CD14-positive monocyte (primary cell): Measurements from ENCODE around the gene GTF2I. TPM values are rescaled to one million over a fixed set of nuclear protein-coding genes. Genes with fewer than 3 reads are reported as not detected.
"Not testable (repeated sequence)": the region's sequence is repeated elsewhere in the genome, so short reads cannot be mapped to it uniquely, and the experiment has no call there.

Experiments
- DNase-seq, 3 donors: peaks; one replicate each; pipeline ENCODE4 v3.0.0-alpha.2; 2011 to 2022
- H2AFZ ChIP-seq: 2 replicates; pipeline ENCODE4 v1.6.0; 2012; ENCODE audit warnings: mild to moderate bottlenecking, low read depth, low read length, inconsistent platforms; ENCODE audit not compliant: insufficient read depth, poor library complexity, severe bottlenecking
- H3K27ac ChIP-seq, 2 donors: 1 replicate in 1 of 2; 2 replicates in 1 of 2; pipeline ENCODE4 v1.5.1; 2012 to 2013; ENCODE audit warnings: low read length in 2 of 2, control low read depth in 1 of 2, inconsistent platforms in 1 of 2, low read depth in 1 of 2, mild to moderate bottlenecking in 1 of 2
- H3K27me3 ChIP-seq, 2 donors: one replicate each; pipeline versions ENCODE4 v1.6.0 to v1.6.1; 2011 to 2013; ENCODE audit warnings: low read length in 2 of 2; ENCODE audit not compliant: control insufficient read depth in 2 of 2, insufficient read depth in 2 of 2
- H3K36me3 ChIP-seq, 2 donors: replicated peaks in 1 of 2; 1 replicate in 1 of 2; 2 replicates in 1 of 2; pipeline versions ENCODE4 v1.5.1 to v1.6.1; 2012 to 2013; ENCODE audit warnings: low read length in 2 of 2, control low read depth in 1 of 2, inconsistent platforms in 1 of 2, mild to moderate bottlenecking in 1 of 2; ENCODE audit not compliant: insufficient read depth in 2 of 2, control insufficient read depth in 1 of 2
- H3K4me1 ChIP-seq, 2 donors: 1 replicate in 1 of 2; 2 replicates in 1 of 2; pipeline versions ENCODE4 v1.5.1 to v1.6.1; 2012 to 2013; ENCODE audit warnings: low read length in 2 of 2, control low read depth in 1 of 2, inconsistent platforms in 1 of 2, mild to moderate bottlenecking in 1 of 2, moderate library complexity in 1 of 2; ENCODE audit not compliant: insufficient read depth in 2 of 2, control insufficient read depth in 1 of 2
- H3K4me2 ChIP-seq: replicated peaks from 2 replicates; pipeline ENCODE3; 2012; ENCODE audit warnings: low read length, moderate library complexity, mild to moderate bottlenecking; ENCODE audit not compliant: poor library complexity, severe bottlenecking; ENCODE audit errors: extremely low read depth
- H3K4me3 ChIP-seq, 3 experiments: fragments of 200-600 bp in 1 of 3; sonication (generic) in 1 of 3; replicated peaks in 1 of 3; 1 replicate in 2 of 3; 2 replicates in 1 of 3; pipeline ENCODE4 v1.5.1; 2011 to 2013; ENCODE audit warnings: low read length in 3 of 3, mild to moderate bottlenecking in 3 of 3, control low read depth in 2 of 3, low read depth in 2 of 3, inconsistent platforms in 1 of 3, moderate library complexity in 1 of 3
- H3K79me2 ChIP-seq: 2 replicates; pipeline ENCODE4 v1.6.0; 2012; ENCODE audit warnings: mild to moderate bottlenecking, control low read depth, inconsistent platforms, low read length, moderate library complexity; ENCODE audit not compliant: insufficient read depth
- H3K9ac ChIP-seq: 2 replicates; pipeline ENCODE4 v1.6.0; 2017; ENCODE audit warnings: low read length, mild to moderate bottlenecking; ENCODE audit not compliant: insufficient read depth, poor library complexity, severe bottlenecking
- H3K9me3 ChIP-seq, 2 donors: replicated peaks in 1 of 2; 1 replicate in 1 of 2; 2 replicates in 1 of 2; pipeline versions ENCODE4 v1.5.1 to v1.6.1; 2012 to 2013; ENCODE audit warnings: low read length in 2 of 2, control low read depth in 1 of 2; ENCODE audit not compliant: control insufficient read depth in 1 of 2, insufficient read depth in 1 of 2
- H4K20me1 ChIP-seq: 2 replicates; pipeline ENCODE4 v1.6.0; 2012; ENCODE audit warnings: mild to moderate bottlenecking, low read length, control low read depth, moderate library complexity; ENCODE audit not compliant: insufficient read depth
- H3K27ac Mint-ChIP-seq, 7 donors: one replicate each; pipeline ENCODE4 v1.8.0; 2020; ENCODE audit warnings: mild to moderate bottlenecking in 7 of 7, mixed read lengths in 7 of 7, moderate library complexity in 6 of 7, inconsistent platforms in 2 of 7
- H3K27me3 Mint-ChIP-seq, 3 donors: one replicate each; pipeline ENCODE4 v1.8.0; 2021 to 2022; ENCODE audit warnings: low read depth in 3 of 3, mild to moderate bottlenecking in 3 of 3, mixed read lengths in 3 of 3, moderate library complexity in 3 of 3, inconsistent platforms in 1 of 3
- H3K36me3 Mint-ChIP-seq, 2 donors: one replicate each; pipeline ENCODE4 v1.8.0; 2020; ENCODE audit warnings: mixed read lengths in 2 of 2, inconsistent platforms in 1 of 2, mild to moderate bottlenecking in 1 of 2
- H3K4me1 Mint-ChIP-seq: one replicate; pipeline ENCODE4 v1.8.0; 2020; ENCODE audit warnings: mild to moderate bottlenecking, mixed read lengths
- H3K4me3 Mint-ChIP-seq, 2 donors: one replicate each; pipeline ENCODE4 v1.8.0; 2020; ENCODE audit warnings: mild to moderate bottlenecking in 2 of 2, mixed read lengths in 2 of 2, moderate library complexity in 1 of 2
- H3K9me3 Mint-ChIP-seq, 7 donors: one replicate each; pipeline ENCODE4 v1.8.0; 2020 to 2022; ENCODE audit warnings: mixed read lengths in 7 of 7, mild to moderate bottlenecking in 6 of 7, moderate library complexity in 6 of 7, inconsistent platforms in 2 of 7
- WGBS: methylation state at CpG from one replicate; pipeline ENCODE4 v1.1.5; 2013; ENCODE audit warnings: missing lambda C conversion rate; ENCODE audit not compliant: insufficient coverage; 5-methylcytosine and 5-hydroxymethylcytosine counted together
- intact Hi-C, 2 donors: fragments of 100-400 bp; cut with micrococcal nuclease; formaldehyde crosslinking; loops; one replicate each; pipeline versions ENCODE4 v1.15.0 to v1.15.1; 2023
- polyA plus RNA-seq, 3 donors: library from polyadenylated mRNA; depleted of rRNA in 1 of 3; unstranded in 2 of 3; stranded (reverse) in 1 of 3; fragments of 300-500 nt in 2 of 3; fragments of >200 nt in 1 of 3; fragmentation: Illumina TruSeq in 2 of 3; gene quantifications; 1 replicate in 2 of 3; 2 replicates in 1 of 3; pipeline ENCODE4 v1.2.3, GENCODE V29; 2012 to 2021

The GTF2I gene
- polyA plus RNA-seq, 3 donors, result 20.9 to 87.8 (median 28.2) TPM

- H3K9me3 ChIP-seq, H2AFZ ChIP-seq, H3K27me3 ChIP-seq, H3K4me2 ChIP-seq, H4K20me1 ChIP-seq, H3K79me2 ChIP-seq, H3K9ac ChIP-seq, H3K4me1 Mint-ChIP-seq, DNase-seq, H3K36me3 Mint-ChIP-seq, H3K36me3 ChIP-seq, H3K4me3 Mint-ChIP-seq, H3K27ac ChIP-seq, H3K9me3 Mint-ChIP-seq, H3K27me3 Mint-ChIP-seq, H3K4me3 ChIP-seq, intact Hi-C loops: not testable (repeated sequence)
- H3K4me1 ChIP-seq, result peaks cover 9 to 13% of the 10 kb centered on the region in 2 donors
- WGBS, result 100% methylated on average over 2 of the region's 10 CpGs
- peak overlapping the region in 4 of 7 donors; percentile 33 to 83 (median 60) for H3K27ac Mint-ChIP-seq
Measured at GRCh38 chr7:74766991-74767390, 109.5 kb downstream of the GTF2I start.

GRCh38 chr7:74770062-74770461 is 112.5 kb downstream of the GTF2I start:
- H3K9ac ChIP-seq, H3K36me3 Mint-ChIP-seq, H2AFZ ChIP-seq, H3K9me3 Mint-ChIP-seq, H3K4me3 Mint-ChIP-seq, H3K27ac ChIP-seq, H4K20me1 ChIP-seq, H3K36me3 ChIP-seq, H3K9me3 ChIP-seq, DNase-seq, intact Hi-C loops, H3K4me3 ChIP-seq, H3K27me3 Mint-ChIP-seq, H3K27ac Mint-ChIP-seq, H3K4me2 ChIP-seq, H3K79me2 ChIP-seq, H3K4me1 Mint-ChIP-seq, H3K27me3 ChIP-seq: not testable (repeated sequence)
- no CpG with 5 or more reads among the region's 7 CpGs for WGBS
- peaks cover 9 to 13% of the 10 kb centered on the region in 2 donors for H3K4me1 ChIP-seq

- H3K27me3 Mint-ChIP-seq, H3K4me1 Mint-ChIP-seq, H3K9me3 Mint-ChIP-seq, H3K4me3 ChIP-seq, intact Hi-C loops, H3K27ac Mint-ChIP-seq, H3K36me3 Mint-ChIP-seq, H3K36me3 ChIP-seq, H3K9ac ChIP-seq, H3K4me3 Mint-ChIP-seq, H3K27me3 ChIP-seq, H3K4me1 ChIP-seq, DNase-seq, H2AFZ ChIP-seq, H3K9me3 ChIP-seq, H3K27ac ChIP-seq, H3K4me2 ChIP-seq, H4K20me1 ChIP-seq, H3K79me2 ChIP-seq: not testable (repeated sequence)
- WGBS, result 100% methylated on average over 1 of the region's 6 CpGs
Measured at GRCh38 chr7:74772093-74772492, 114.6 kb downstream of the GTF2I start.

- H3K27ac Mint-ChIP-seq, H3K27ac ChIP-seq, intact Hi-C loops, H3K79me2 ChIP-seq, H4K20me1 ChIP-seq, H3K36me3 ChIP-seq, H3K27me3 ChIP-seq, H3K9ac ChIP-seq, H3K4me1 Mint-ChIP-seq, H3K4me2 ChIP-seq, H3K36me3 Mint-ChIP-seq, H3K4me3 ChIP-seq, H3K9me3 ChIP-seq, DNase-seq, H3K4me1 ChIP-seq, H3K4me3 Mint-ChIP-seq, H3K9me3 Mint-ChIP-seq, H2AFZ ChIP-seq, H3K27me3 Mint-ChIP-seq: not testable (repeated sequence)
- WGBS, result no CpG with 5 or more reads among the region's 21 CpGs
Measured at GRCh38 chr7:74773760-74774750, 116.5 kb downstream of the GTF2I start, which contains the start of gene NCF1. Gene NCF1, plus strand, starts transcription at chr7:74774011. Its CDS starts 21 bp downstream, at chr7:74774032.
